Peyer's patch (tissue), 4 donors: Measurements from ENCODE around the gene ME1.

ENCODE experiments used
- CTCF ChIP-seq, 6 experiments: fragments of 450-650 bp in 4 of 6; fragments of 200-600 bp in 2 of 6; sonication (generic) in 1 of 6; IDR thresholded peaks; one replicate each; pipeline ENCODE4 v1.5.1; 2017 to 2019; ENCODE audit warnings: antibody characterized with exemption in 6 of 6, mild to moderate bottlenecking in 3 of 6, moderate library complexity in 1 of 6
- POLR2A ChIP-seq, 2 donors: fragments of 450-650 bp; IDR thresholded peaks; one replicate each; pipeline ENCODE4 v1.5.1; 2017; ENCODE audit warnings: antibody characterized with exemption in 2 of 2, mild to moderate bottlenecking in 2 of 2, moderate library complexity in 2 of 2

GRCh38 chr6:83199863-83200225, 231.0 kb downstream of the ME1 start:
- TF ChIP-seq POLR2A (IDR thresholded peaks at IDR 0.05): no peak
- TF ChIP-seq CTCF (IDR thresholded peaks at IDR 0.05): no peak
